Activated naive CD4-positive, alpha-beta T cell treated with anti-CD3 and anti-CD28 coated beads, Interleukin-2, amount 10 ng/mL, durations not matched to agents 7 days and 5 days (primary cell): ENCODE measurements around the gene NPTX1.

Source experiments
- CTCF ChIA-PET: fragments of 350-600 bp; sonication (Branson Sonifier 250); formaldehyde crosslinking; loops from one replicate; lab custom pipeline; 2021; ENCODE audit warnings: antibody characterized with exemption; lab: Charles Lee
- DNase-seq: peaks from one replicate; pipeline ENCODE4 v3.0.0-alpha.2; 2020
- H3K27ac Mint-ChIP-seq: one replicate; pipeline ENCODE4 v1.8.0; 2021; ENCODE audit warnings: mild to moderate bottlenecking, moderate library complexity, mixed read lengths
- H3K27me3 Mint-ChIP-seq: one replicate; pipeline ENCODE4 v1.8.0; 2021; ENCODE audit warnings: mild to moderate bottlenecking, mixed read lengths
- H3K36me3 Mint-ChIP-seq: one replicate; pipeline ENCODE4 v1.8.0; 2021; ENCODE audit warnings: mixed read lengths
- H3K4me1 Mint-ChIP-seq: one replicate; pipeline ENCODE4 v1.8.0; 2021; ENCODE audit warnings: mixed read lengths
- H3K4me3 Mint-ChIP-seq: one replicate; pipeline ENCODE4 v1.8.0; 2021; ENCODE audit warnings: mild to moderate bottlenecking, moderate library complexity, mixed read lengths
- H3K9me3 Mint-ChIP-seq: one replicate; pipeline ENCODE4 v1.8.0; 2021; ENCODE audit warnings: mixed read lengths

Gene NPTX1

DNA sequence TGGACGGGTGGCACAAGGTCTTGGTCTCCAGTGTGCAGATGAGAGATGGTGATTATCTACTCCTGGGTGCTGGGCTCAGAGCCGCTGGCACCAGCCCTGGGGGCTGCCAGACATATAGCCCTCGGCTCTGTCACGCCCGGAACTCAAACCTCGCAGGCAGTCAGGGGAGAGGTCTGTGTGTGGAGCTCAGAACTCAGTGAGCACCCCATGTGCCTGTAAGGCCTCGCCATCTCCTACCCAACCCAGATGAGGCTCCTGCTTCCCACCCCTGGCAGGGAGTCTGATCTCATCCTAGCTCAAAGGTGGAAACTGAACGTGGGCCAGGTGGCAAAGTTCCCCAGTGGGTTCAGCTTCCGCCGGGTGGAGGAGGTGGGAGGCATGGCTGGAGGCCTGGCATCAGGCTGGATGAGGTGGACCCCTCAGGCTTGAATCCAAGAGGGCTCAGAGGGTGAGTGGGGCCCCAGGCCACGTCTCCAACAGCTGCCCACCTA, 22.6 kb upstream of the NPTX1 start:
- DNase-seq: no peak
- Mint-ChIP-seq H3K27me3 (peaks cover 85% of the 10 kb centered on the region), H3K36me3 (no peaks in the 10 kb centered on the region), H3K9me3 (no peaks in the 10 kb centered on the region), H3K27ac (no peak overlapping the region), H3K4me1 (peaks cover 12% of the 10 kb centered on the region), H3K4me3 (no peak overlapping the region)
- CTCF ChIA-PET: no interaction called here

DNA sequence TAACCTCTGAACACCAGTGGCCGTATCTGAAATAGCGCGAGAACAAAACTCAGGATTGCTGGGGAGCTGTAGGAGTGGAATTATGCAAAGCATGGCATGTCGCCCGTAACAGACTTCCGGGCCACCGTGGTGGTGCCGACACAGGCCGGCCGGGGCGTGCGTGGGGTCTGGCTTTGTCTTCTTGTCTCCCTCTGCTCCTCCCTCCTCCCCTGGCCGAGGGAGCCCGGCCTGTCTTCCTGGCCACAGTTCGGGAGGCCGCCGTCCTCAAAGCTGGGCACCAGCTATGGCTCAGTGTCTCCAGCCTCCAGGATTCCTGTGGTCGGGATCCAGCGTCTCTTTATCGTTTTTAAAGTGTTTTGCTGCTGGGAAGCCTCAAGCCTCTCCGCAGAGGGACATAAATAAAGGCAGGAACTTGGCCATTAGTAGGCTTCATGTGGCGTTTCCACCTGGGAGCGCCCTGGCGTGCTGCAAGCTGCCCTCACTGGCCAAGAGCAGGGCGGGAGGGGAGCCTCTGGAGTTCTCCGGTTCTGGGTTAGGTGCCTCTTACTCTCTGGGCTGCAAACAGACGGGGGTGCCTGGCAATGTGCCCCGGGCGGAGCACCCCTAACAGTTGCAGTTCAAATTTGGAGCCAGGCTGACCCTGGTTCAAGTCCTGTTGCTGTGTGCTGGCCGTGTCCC, 22.0 kb upstream of the NPTX1 start:
- Mint-ChIP-seq H3K36me3 (no peaks in the 10 kb centered on the region), H3K4me3 (no peak overlapping the region), H3K9me3 (no peaks in the 10 kb centered on the region), H3K27me3 (peaks cover 85% of the 10 kb centered on the region), H3K27ac (no peak overlapping the region), H3K4me1 (peaks cover 12% of the 10 kb centered on the region)
- CTCF ChIA-PET: interaction anchor here (1.2 kb wide), 1 partner anchor 77 kb away, joined by 3 read pairs; no protein-coding TSS in a partner anchor
- no peak for DNase-seq

DNA sequence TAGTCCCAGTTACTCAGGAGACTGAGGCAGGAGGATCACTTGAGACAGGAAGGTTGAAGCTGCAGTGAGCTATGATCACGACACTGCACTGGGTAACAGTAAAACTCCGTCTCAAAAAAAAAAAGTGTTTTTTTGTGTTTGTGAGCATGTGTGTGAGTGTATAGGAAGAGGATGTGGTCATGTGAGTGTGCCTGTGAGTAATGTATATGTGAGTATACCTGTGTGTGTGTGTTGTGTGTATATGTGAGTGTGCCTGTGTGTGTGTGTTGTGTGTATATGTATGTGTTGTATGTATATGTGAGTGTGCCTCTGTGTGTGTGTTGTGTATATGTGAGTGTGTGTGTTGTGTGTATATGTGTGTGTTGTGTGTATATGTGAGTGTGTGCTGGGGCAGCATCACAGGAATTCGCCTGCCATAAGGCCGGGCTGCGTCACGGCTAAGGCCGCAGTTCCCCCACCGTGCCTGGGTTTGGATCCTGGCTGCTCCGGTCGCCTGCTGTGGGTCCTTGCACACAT, 21.4 kb upstream of the NPTX1 start:
- H3K27ac Mint-ChIP-seq: peak overlapping the region; percentile 6
- DNase-seq: no peak
- no peaks in the 10 kb centered on the region for H3K36me3 Mint-ChIP-seq
- H3K27me3 Mint-ChIP-seq: peaks cover 91% of the 10 kb centered on the region
- no peak overlapping the region for H3K4me3 Mint-ChIP-seq
- peaks cover 12% of the 10 kb centered on the region for H3K4me1 Mint-ChIP-seq
- CTCF ChIA-PET: interaction anchor here (1.2 kb wide), 1 partner anchor 78 kb away, joined by 3 read pairs; no protein-coding TSS in a partner anchor
- H3K9me3 Mint-ChIP-seq: no peaks in the 10 kb centered on the region

DNA sequence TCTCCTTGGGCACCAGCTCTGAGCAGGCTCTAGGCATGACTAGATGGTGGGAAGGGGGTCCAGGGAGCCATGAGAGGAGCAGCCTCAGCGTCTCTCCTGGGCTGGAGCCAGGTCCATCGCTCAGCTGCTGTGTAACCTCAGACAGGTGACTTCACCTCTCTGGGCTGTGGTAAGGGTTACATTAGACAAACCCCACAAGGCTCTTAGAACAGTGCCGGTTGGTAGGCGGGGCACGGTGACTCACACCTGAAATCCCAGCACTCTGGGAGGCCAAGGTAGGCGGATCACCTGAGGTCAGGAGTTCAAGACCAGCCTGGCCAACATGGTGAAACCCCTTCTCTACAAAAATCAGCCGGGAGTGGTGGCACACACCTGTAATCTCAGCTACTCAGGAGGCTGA, 18.1 kb upstream of the NPTX1 start:
- no peak overlapping the region for H3K4me3 Mint-ChIP-seq
- peaks cover 12% of the 10 kb centered on the region for H3K4me1 Mint-ChIP-seq
- peaks cover 88% of the 10 kb centered on the region for H3K27me3 Mint-ChIP-seq
- H3K9me3 Mint-ChIP-seq: no peaks in the 10 kb centered on the region
- DNase-seq: no peak
- CTCF ChIA-PET: no interaction called here
- no peak overlapping the region for H3K27ac Mint-ChIP-seq
- no peaks in the 10 kb centered on the region for H3K36me3 Mint-ChIP-seq

DNA sequence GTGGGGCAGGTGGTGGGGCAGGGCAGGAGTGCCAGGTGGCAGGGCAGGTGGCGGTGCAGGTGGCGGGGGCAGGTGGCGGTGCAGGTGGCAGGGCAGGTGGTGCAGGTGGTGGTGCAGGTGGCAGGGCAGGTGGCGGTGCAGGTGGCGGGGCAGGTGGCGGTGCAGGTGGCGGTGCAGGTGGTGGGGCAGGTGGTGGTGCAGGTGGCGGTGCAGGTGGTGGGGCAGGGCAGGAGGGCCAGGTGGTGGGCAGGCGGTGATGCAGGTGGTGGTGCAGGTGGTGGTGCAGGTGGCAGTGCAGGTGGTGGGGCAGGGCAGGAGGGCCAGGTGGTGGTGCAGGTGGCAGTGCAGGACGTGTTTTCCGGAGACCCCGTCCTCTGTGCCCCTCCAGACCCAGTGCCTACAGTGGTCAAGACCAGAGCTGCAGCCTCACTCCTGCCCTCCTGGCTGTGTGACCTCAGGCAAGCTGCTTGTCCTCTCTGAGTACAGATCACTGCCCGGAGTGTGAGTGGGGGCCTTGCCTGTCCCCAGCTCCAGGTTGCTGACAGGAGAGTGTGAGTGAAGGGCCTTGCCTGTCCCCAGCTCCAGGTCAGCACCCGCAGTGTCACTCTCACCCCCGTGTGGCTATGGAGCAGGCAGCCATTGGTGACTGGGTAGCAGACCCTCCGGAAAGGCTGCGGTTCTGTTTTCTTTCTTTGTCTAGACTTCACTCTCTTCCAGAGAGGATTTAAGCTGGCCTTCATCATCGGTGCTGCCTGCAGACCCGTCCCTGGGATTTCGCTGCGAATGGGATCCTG, 16.1 kb upstream of the NPTX1 start:
- Mint-ChIP-seq H3K4me3 (no peak overlapping the region), H3K36me3 (no peaks in the 10 kb centered on the region), H3K4me1 (peaks cover 7% of the 10 kb centered on the region), H3K27ac (no peak overlapping the region), H3K9me3 (no peaks in the 10 kb centered on the region), H3K27me3 (peaks cover 74% of the 10 kb centered on the region)
- CTCF ChIA-PET: interaction anchor here (1.5 kb wide), 1 partner anchor 65 kb away, joined by 3 read pairs; no protein-coding TSS in a partner anchor
- no peak for DNase-seq

DNA sequence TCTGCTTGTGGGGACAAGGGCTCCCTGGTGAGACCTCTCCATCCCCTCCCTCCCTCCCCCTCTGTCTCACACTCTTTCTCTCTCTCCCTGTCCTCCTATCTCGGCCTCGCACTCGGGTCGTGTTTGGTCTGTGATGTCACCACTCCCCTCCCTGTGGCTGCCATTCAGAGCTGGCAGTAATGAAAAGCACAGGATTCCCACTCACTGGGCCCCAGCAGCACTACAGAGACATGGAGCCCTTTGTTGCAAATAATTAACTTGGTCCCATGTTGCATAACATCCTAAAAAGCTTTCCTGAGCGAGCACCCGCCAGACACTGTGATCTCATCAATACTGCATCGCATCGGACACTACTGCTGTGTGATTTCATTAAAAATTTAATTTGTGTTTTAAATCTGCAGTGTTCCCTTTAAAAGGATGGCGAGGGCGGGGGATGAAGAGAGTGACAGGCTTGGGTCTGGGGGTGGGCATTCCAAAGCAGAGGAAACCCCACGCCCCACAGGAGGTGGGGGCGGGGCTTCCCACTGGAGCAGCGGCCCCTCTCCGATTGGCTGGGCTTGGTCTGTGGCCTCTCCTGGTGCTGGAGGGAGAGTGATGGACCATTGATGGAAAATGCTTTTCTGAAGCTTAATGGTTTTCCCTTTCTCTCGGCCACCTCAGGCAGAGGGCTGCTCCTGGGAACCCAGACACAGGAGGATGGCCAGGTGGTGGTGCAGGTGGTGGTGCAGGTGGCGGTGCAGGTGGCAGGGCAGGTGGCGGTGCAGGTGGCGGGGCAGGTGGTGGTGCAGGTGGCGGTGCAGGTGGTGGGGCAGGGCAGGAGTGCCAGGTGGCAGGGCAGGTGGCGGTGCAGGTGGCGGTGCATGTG, 15.3 kb upstream of the NPTX1 start:
- H3K27ac Mint-ChIP-seq: no peak overlapping the region
- no peak for DNase-seq
- H3K36me3 Mint-ChIP-seq: no peaks in the 10 kb centered on the region
- no peaks in the 10 kb centered on the region for H3K4me1 Mint-ChIP-seq
- CTCF ChIA-PET: no interaction called here
- H3K27me3 Mint-ChIP-seq: peaks cover 76% of the 10 kb centered on the region
- H3K9me3 Mint-ChIP-seq: no peaks in the 10 kb centered on the region
- no peak overlapping the region for H3K4me3 Mint-ChIP-seq

DNA sequence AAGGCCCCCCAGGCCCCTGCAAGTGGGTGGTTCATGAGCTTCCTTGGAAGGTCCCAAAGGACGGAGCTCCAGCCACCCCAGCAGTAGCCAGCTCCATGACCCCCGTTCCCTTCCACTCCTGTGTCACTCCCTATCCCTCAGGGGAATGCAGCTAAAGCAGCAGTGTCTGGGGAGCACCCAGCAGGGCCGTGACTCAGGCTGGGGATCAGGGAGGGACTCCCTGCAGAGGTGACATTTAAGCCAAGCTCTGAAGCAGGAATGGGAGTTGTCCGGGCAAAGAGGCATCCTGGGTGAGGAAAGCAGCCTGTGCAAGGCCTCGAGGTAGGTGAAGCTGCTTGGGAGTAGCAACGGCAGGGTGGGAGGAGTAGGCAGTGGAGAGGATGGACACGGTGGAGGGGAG, 11.1 kb upstream of the NPTX1 start:
- Mint-ChIP-seq H3K36me3 (no peaks in the 10 kb centered on the region), H3K4me1 (no peaks in the 10 kb centered on the region), H3K27ac (no peak overlapping the region), H3K27me3 (peaks cover 69% of the 10 kb centered on the region), H3K9me3 (no peaks in the 10 kb centered on the region), H3K4me3 (no peak overlapping the region)
- CTCF ChIA-PET: interaction anchor here (1.4 kb wide), 1 partner anchor 10 kb away, joined by 4 read pairs; no protein-coding TSS in a partner anchor
- no peak for DNase-seq

DNA sequence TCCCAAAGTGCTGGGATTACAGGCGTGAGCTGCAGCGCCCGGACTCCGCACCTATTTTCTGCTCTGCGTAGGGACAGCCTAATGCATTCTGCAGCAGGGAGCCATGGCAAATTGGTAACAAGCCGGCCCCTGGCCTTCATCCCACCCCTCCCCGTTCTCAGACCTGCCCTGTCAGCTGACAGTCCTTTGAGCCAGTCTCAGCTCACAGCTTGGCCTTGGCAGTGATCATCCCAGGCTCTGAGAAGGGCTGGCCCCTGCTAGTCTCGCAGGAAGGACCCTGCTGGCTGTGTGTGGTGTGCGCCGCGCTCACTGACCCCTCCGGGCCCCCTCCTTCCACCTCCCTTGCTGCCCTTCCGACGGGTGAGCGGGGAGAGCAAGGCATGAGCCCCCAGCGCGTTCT, 10.3 kb upstream of the NPTX1 start:
- Mint-ChIP-seq H3K36me3 (no peaks in the 10 kb centered on the region), H3K4me1 (no peaks in the 10 kb centered on the region), H3K4me3 (no peak overlapping the region), H3K27ac (no peak overlapping the region), H3K27me3 (peaks cover 74% of the 10 kb centered on the region), H3K9me3 (no peaks in the 10 kb centered on the region)
- CTCF ChIA-PET: interaction anchor here (1.4 kb wide), 1 partner anchor 9 kb away, joined by 4 read pairs; no protein-coding TSS in a partner anchor
- DNase-seq: no peak

DNA sequence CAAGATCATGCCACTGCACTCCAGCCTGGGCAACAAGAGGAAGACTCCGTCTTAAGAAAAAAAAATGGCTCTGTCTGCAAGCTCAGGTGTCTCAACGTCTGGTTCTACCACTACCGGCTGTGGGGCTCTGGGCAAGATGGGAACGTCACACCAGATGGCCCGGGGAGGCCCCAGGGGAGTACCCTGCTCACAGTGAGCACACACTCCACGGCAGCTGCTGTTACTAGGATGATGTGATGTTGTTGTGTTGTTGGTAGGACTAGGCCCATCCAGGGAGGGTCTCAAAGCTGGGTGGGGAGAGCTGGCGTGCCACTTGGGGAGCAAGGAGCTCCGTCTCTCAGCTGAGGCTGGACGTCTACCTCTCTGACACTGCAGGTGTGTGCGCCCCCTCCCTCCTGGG, 9.4 kb upstream of the NPTX1 start:
- H3K4me3 Mint-ChIP-seq: no peak overlapping the region
- H3K9me3 Mint-ChIP-seq: no peaks in the 10 kb centered on the region
- no peaks in the 10 kb centered on the region for H3K4me1 Mint-ChIP-seq
- H3K36me3 Mint-ChIP-seq: no peaks in the 10 kb centered on the region
- H3K27me3 Mint-ChIP-seq: peaks cover 74% of the 10 kb centered on the region
- no peak overlapping the region for H3K27ac Mint-ChIP-seq
- DNase-seq: no peak
- CTCF ChIA-PET: no interaction called here

DNA sequence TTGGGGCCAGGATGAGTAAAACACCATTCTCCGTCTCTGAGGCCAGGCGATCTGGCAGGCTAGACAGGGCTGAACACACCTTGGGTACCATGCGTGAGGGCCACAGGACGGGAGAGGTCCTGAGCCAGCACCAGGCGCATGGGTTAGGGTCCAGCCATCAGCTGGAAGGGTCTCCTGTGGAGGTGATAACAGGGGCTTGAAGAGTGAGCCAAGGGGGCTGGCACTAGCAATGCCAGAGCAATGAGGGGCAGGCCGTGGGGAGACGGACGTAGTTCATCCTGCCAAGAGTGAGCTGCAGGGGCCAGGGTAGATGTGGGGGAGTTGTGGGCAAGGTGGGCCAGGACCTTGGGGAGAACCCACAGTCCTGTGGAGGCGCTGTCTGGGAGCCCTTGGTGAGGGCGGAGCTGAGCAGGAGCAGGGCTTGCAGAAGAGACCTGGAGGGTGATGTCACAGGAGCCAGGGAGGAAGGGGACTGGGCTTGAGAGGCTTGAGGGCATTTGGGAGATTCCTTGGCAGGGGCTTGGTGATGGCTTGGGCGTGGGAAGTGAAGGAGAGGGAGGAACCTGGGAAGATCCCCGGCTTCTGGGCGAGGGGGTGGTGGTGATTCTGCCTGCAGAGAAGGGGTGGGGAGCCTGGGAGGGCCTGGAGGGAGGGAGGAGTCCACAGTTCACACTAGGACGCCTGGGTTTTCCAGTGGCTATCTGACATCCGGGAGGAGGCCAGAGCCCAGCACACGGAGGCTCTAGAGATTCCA, 6.3 kb upstream of the NPTX1 start:
- CTCF ChIA-PET: interaction anchor here (1.1 kb wide), 1 partner anchor 55 kb away, joined by 3 read pairs; no protein-coding TSS in a partner anchor
- Mint-ChIP-seq H3K4me3 (no peak overlapping the region), H3K36me3 (no peaks in the 10 kb centered on the region), H3K27ac (no peak overlapping the region), H3K27me3 (peaks cover 93% of the 10 kb centered on the region), H3K9me3 (no peaks in the 10 kb centered on the region), H3K4me1 (peaks cover 6% of the 10 kb centered on the region)
- no peak for DNase-seq

DNA sequence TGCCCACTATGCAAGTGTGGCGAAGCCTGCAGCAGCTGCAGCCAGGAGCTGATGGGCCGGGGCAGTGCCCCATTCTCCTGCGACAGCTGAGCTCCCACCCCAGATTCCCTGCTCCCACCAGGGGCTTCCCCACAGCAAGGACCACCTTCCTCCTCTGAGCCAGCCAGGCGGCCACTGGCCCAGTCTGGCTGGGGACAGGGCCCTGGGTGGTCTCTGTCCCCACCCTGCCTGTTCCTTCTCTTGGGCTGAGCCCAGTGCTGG, 5.6 kb upstream of the NPTX1 start:
- Mint-ChIP-seq H3K27me3 (peaks cover 90% of the 10 kb centered on the region), H3K36me3 (no peaks in the 10 kb centered on the region), H3K4me1 (peaks cover 6% of the 10 kb centered on the region), H3K4me3 (no peak overlapping the region), H3K9me3 (no peaks in the 10 kb centered on the region), H3K27ac (no peak overlapping the region)
- DNase-seq: no peak
- CTCF ChIA-PET: interaction anchor here (1.1 kb wide), 1 partner anchor 55 kb away, joined by 3 read pairs; no protein-coding TSS in a partner anchor

DNA sequence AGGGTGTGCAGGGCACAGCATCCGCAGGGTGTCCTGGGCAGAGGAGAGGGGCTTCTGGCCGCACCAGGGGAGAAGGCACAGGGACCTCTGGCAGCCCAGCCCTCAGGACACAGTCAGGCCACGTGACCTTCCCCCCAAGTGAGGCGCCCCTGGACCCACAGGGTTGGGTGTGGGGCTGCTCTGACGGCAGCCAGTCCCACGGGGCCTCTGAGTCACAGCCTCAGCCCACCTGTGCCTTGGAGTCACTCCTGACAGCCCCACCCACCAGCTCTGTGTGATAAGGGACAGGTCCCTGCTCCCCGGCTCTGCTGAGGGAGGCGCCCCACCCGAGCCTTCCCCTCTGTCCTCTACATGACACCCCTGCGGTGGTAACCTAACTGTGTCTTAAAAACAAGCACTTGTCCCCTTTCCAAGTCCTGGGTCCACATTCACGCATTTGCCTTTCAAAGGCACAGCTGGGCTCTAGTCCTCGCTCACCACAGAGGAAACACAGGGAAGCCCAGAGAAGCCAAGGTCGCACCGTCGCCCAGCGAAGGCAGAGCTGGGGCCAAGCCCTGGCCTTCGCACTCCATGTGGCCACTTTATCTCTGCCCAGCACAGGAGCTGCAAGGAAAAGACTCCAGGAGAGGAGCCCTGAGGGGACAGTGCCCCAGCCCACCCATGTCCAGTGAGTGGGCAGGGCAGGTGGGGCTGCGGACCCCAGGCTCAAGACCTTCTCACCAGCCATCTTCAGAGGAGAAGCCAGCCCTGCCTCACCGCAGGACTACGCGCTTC, 5.1 kb upstream of the NPTX1 start:
- Mint-ChIP-seq H3K36me3 (no peaks in the 10 kb centered on the region), H3K9me3 (no peaks in the 10 kb centered on the region), H3K27me3 (peaks cover 90% of the 10 kb centered on the region), H3K4me1 (peaks cover 6% of the 10 kb centered on the region), H3K4me3 (no peak overlapping the region), H3K27ac (no peak overlapping the region)
- CTCF ChIA-PET: interaction anchor here (1.1 kb wide), 1 partner anchor 54 kb away, joined by 3 read pairs; no protein-coding TSS in a partner anchor
- DNase-seq: no peak

DNA sequence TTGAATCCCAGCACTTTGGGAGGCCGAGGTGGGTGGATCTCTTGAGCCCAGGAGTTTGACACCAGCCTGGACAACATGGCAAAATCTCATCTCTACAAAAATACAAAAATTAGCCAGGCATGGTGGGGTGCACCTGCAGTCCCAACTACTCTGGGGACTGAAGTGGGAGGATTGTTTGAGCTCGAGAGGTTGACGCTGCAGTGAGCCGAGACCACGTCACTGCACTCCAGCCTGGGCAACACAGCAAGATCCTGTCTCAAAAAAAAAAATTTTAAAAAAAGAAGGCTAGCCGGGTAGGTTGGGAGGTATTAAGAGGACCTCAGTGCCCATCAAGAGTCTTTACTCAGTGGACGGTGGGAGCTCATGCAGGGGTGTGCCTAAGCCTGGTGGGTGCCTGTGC, 3.8 kb upstream of the NPTX1 start:
- no peaks in the 10 kb centered on the region for H3K9me3 Mint-ChIP-seq
- H3K27me3 Mint-ChIP-seq: peaks cover 90% of the 10 kb centered on the region
- no peak for DNase-seq
- no peak overlapping the region for H3K4me3 Mint-ChIP-seq
- H3K27ac Mint-ChIP-seq: no peak overlapping the region
- CTCF ChIA-PET: no interaction called here
- peaks cover 10% of the 10 kb centered on the region for H3K4me1 Mint-ChIP-seq
- H3K36me3 Mint-ChIP-seq: no peaks in the 10 kb centered on the region
